H1 (cell line): ENCODE results near the gene LCN6. TPM values are rescaled to one million over a fixed set of nuclear protein-coding genes. Genes with fewer than 3 reads are reported as not detected.
"Not testable (repeated sequence)": the region's sequence is repeated elsewhere in the genome, so short reads cannot be mapped to it uniquely, and the experiment has no call there.

ENCODE experiments used
- CTCF ChIA-PET: fragments of 300-600 bp; sonication (Branson Sonifier 250); formaldehyde crosslinking; loops from one replicate; lab custom pipeline; 2021; ENCODE audit not compliant: partially characterized antibody; lab: Charles Lee
- POLR2A ChIA-PET: fragments of 300-600 bp; sonication (Branson Sonifier 250); formaldehyde crosslinking; loops from one replicate; lab custom pipeline; 2021; ENCODE audit warnings: inconsistent platforms; ENCODE audit not compliant: partially characterized antibody; lab: Charles Lee
- DNase-seq, 2 experiments: peaks; one replicate each; pipeline versions ENCODE4 v3.0.0 to v3.0.0-alpha.2; 2010 to 2022; ENCODE audit warnings: low spot score in 2 of 2, low read depth in 1 of 2, mixed read lengths in 1 of 2
- FAIRE-seq: peaks from 2 replicates; lab custom pipeline; 2011; peaks lifted over from hg19 to GRCh38; lab: Jason Lieb, UNC
- H2AFZ ChIP-seq: 2 replicates; pipeline ENCODE4 v1.8.1; 2012; ENCODE audit warnings: low read length, inconsistent platforms
- H2AK5ac ChIP-seq: 2 replicates; pipeline ENCODE4 v1.6.1; 2013; ENCODE audit warnings: low read depth, low read length
- H2BK120ac ChIP-seq: replicated peaks from 2 replicates; pipeline ENCODE3; 2013; ENCODE audit warnings: low read depth, low read length, inconsistent platforms
- H2BK12ac ChIP-seq: 2 replicates; pipeline ENCODE4 v1.6.1; 2013; ENCODE audit warnings: low read depth, low read length
- H2BK15ac ChIP-seq: 2 replicates; pipeline ENCODE4 v1.6.1; 2013; ENCODE audit warnings: low read length
- H2BK20ac ChIP-seq: 2 replicates; pipeline ENCODE4 v1.6.1; 2013; ENCODE audit warnings: low read length
- H2BK5ac ChIP-seq: 2 replicates; pipeline ENCODE4 v1.6.1; 2013; ENCODE audit warnings: low read depth, low read length
- H3K14ac ChIP-seq: 2 replicates; pipeline ENCODE4 v1.6.1; 2013; ENCODE audit warnings: inconsistent platforms; ENCODE audit not compliant: insufficient read length
- H3K18ac ChIP-seq: 2 replicates; pipeline ENCODE4 v1.6.1; 2013; ENCODE audit warnings: low read length; ENCODE audit errors: extremely low read depth
- H3K23ac ChIP-seq: 2 replicates; pipeline ENCODE4 v1.6.1; 2013; ENCODE audit warnings: inconsistent platforms; ENCODE audit not compliant: insufficient read length
- H3K23me2 ChIP-seq: 2 replicates; pipeline ENCODE4 v1.6.1; 2013; ENCODE audit warnings: low read depth, low read length
- H3K27ac ChIP-seq: 2 replicates; pipeline ENCODE4 v1.6.1; 2011; ENCODE audit warnings: low read depth, low read length, inconsistent platforms
- H3K27me3 ChIP-seq, 4 experiments: replicated peaks in 1 of 4; 1 replicate in 1 of 4; 2 replicates in 3 of 4; pipeline versions ENCODE4 v1.6.1 to v1.8.1; 2011 to 2013; ENCODE audit warnings: low read length in 3 of 4, mild to moderate bottlenecking in 3 of 4, inconsistent platforms in 2 of 4, mixed read lengths in 2 of 4, moderate library complexity in 1 of 4; ENCODE audit not compliant: control insufficient read depth in 3 of 4, insufficient read depth in 3 of 4; ENCODE audit errors: extremely low read depth in 1 of 4
- H3K36me3 ChIP-seq, 4 experiments: 2 replicates each; pipeline versions ENCODE4 v1.6.1 to v1.8.1; 2011 to 2013; ENCODE audit warnings: mild to moderate bottlenecking in 4 of 4, low read length in 3 of 4, moderate library complexity in 2 of 4, control low read depth in 1 of 4, inconsistent platforms in 1 of 4; ENCODE audit not compliant: insufficient read depth in 4 of 4, control insufficient read depth in 2 of 4
- H3K4ac ChIP-seq: replicated peaks from 2 replicates; pipeline ENCODE3; 2013; ENCODE audit warnings: low read length, low read depth, mixed read lengths, inconsistent platforms; ENCODE audit not compliant: insufficient read length
- H3K4me1 ChIP-seq, 4 experiments: replicated peaks in 1 of 4; 1 replicate in 1 of 4; 2 replicates in 3 of 4; pipeline versions ENCODE4 v1.6.1 to v1.8.1; 2011 to 2013; ENCODE audit warnings: low read length in 3 of 4, inconsistent platforms in 2 of 4, mixed read lengths in 1 of 4; ENCODE audit not compliant: insufficient read depth in 4 of 4, control insufficient read depth in 3 of 4
- H3K4me2 ChIP-seq, 2 experiments: 2 replicates each; pipeline versions ENCODE4 v1.6.1 to v1.8.1; 2011 to 2013; ENCODE audit warnings: low read depth in 2 of 2, low read length in 2 of 2, control low read depth in 1 of 2, inconsistent platforms in 1 of 2, mild to moderate bottlenecking in 1 of 2; ENCODE audit not compliant: insufficient read depth in 1 of 2
- H3K4me3 ChIP-seq, 4 experiments: fragments of 200-600, 300-600 bp in 1 of 4; sonication (generic), shearing (Covaris generic), sonication (Bioruptor Twin) in 1 of 4; 2 replicates each; pipeline versions ENCODE4 v1.5.1 to v1.8.1; 2011 to 2016; ENCODE audit warnings: low read length in 4 of 4, low read depth in 3 of 4, control low read depth in 2 of 4, inconsistent platforms in 2 of 4, mild to moderate bottlenecking in 2 of 4, mixed read lengths in 1 of 4, moderate library complexity in 1 of 4; ENCODE audit not compliant: insufficient read depth in 2 of 4; ENCODE audit errors: extremely low read depth in 1 of 4
- H3K56ac ChIP-seq: replicated peaks from 2 replicates; pipeline ENCODE3; 2013; ENCODE audit warnings: low read depth, mild to moderate bottlenecking, mixed read lengths, low read length, inconsistent platforms; ENCODE audit not compliant: insufficient read length
- H3K79me1 ChIP-seq: 2 replicates; pipeline ENCODE4 v1.6.1; 2013; ENCODE audit warnings: low read depth, low read length, control low read depth
- H3K79me2 ChIP-seq, 2 experiments: 2 replicates each; pipeline versions ENCODE4 v1.6.1 to v1.8.1; 2012 to 2013; ENCODE audit warnings: low read length in 2 of 2, mild to moderate bottlenecking in 2 of 2, inconsistent platforms in 1 of 2; ENCODE audit not compliant: insufficient read depth in 2 of 2, control insufficient read depth in 1 of 2
- H3K9ac ChIP-seq, 4 experiments: replicated peaks in 1 of 4; 1 replicate in 1 of 4; 2 replicates in 3 of 4; pipeline versions ENCODE4 v1.6.1 to v1.8.1; 2011 to 2013; ENCODE audit warnings: low read depth in 3 of 4, low read length in 3 of 4, control low read depth in 2 of 4, mild to moderate bottlenecking in 2 of 4, moderate library complexity in 2 of 4, inconsistent platforms in 1 of 4; ENCODE audit errors: extremely low read depth in 1 of 4
- H3K9me3 ChIP-seq, 2 experiments: 2 replicates each; pipeline versions ENCODE4 v1.6.1 to v1.8.1; 2012 to 2013; ENCODE audit warnings: mild to moderate bottlenecking in 2 of 2, moderate library complexity in 2 of 2, control low read depth in 1 of 2, inconsistent platforms in 1 of 2, low read depth in 1 of 2, low read length in 1 of 2, mixed read lengths in 1 of 2; ENCODE audit not compliant: insufficient read depth in 2 of 2
- H4K20me1 ChIP-seq, 2 experiments: replicated peaks in 1 of 2; 2 replicates each; pipeline versions ENCODE3 to v1.8.1; 2011 to 2013; ENCODE audit warnings: inconsistent platforms in 2 of 2, low read length in 2 of 2, mild to moderate bottlenecking in 1 of 2; ENCODE audit not compliant: insufficient read depth in 2 of 2, control insufficient read depth in 1 of 2
- H4K5ac ChIP-seq: 2 replicates; pipeline ENCODE4 v1.6.1; 2013; ENCODE audit warnings: low read length, low read depth, mixed read lengths, inconsistent platforms; ENCODE audit not compliant: insufficient read length
- H4K8ac ChIP-seq: 2 replicates; pipeline ENCODE4 v1.8.0; 2013; ENCODE audit warnings: mild to moderate bottlenecking, moderate library complexity, low read length, inconsistent platforms; ENCODE audit not compliant: insufficient read depth; ENCODE audit errors: extremely low read depth
- H4K91ac ChIP-seq: replicated peaks from 2 replicates; pipeline ENCODE3; 2013; ENCODE audit warnings: low read length, mixed read lengths, inconsistent platforms; ENCODE audit not compliant: insufficient read length
- WGBS, 2 experiments: shearing (Covaris generic) in 1 of 2; methylation state at CpG; one replicate each; pipeline versions ENCODE4 v1.1.6 to v1.1.7; 2013 to 2015; ENCODE audit warnings: low lambda C conversion rate in 2 of 2, mixed read lengths in 2 of 2, inconsistent platforms in 1 of 2, low coverage in 1 of 2, missing lambda C conversion rate in 1 of 2; ENCODE audit not compliant: insufficient replicate concordance in 2 of 2, insufficient coverage in 1 of 2, insufficient read length in 1 of 2; ENCODE audit errors: extremely low coverage in 1 of 2, missing lambda C conversion rate in 1 of 2; 5-methylcytosine and 5-hydroxymethylcytosine counted together
- polyA plus RNA-seq, 7 experiments: library from polyadenylated mRNA; depleted of rRNA in 3 of 7; stranded (reverse) in 5 of 7; unstranded in 2 of 7; fragments of >200 nt in 5 of 7; fragments of 200-250 nt in 2 of 7; gene quantifications; 1 replicate in 5 of 7; 2 replicates in 1 of 7; 4 replicates in 1 of 7; pipeline versions ENCODE4 v1.2.1 to v1.2.3, GENCODE V29; 2011 to 2013; ENCODE audit warnings: missing spikeins in 2 of 7, mixed read lengths in 2 of 7
- total RNA-seq: library from RNA; stranded (reverse); fragmentation: NEBNext Ultra II Directional; extraction: Animal tissue kit (Norgen Biotek cat#: 25700); gene quantifications from 2 replicates; pipeline ENCODE4 v1.2.1, GENCODE V29; 2021

The LCN6 gene
- total and polyA plus RNA-seq, 2 of the 8 experiments (the other 6 are each of a cell fraction or from before 2014, with no cell fraction given) = not detected

- H3K9ac ChIP-seq, H4K20me1 ChIP-seq, H3K23ac ChIP-seq, H2BK12ac ChIP-seq, H2BK15ac ChIP-seq, H3K4me2 ChIP-seq, H3K36me3 ChIP-seq, H3K79me1 ChIP-seq, H4K5ac ChIP-seq, H2BK120ac ChIP-seq, H3K79me2 ChIP-seq, H3K4me3 ChIP-seq, H3K27me3 ChIP-seq, H3K14ac ChIP-seq, H4K91ac ChIP-seq, H3K4me1 ChIP-seq, H3K27ac ChIP-seq, H2AFZ ChIP-seq, H3K56ac ChIP-seq, CTCF ChIA-PET, H4K8ac ChIP-seq, H3K4ac ChIP-seq, H3K23me2 ChIP-seq, H3K18ac ChIP-seq, H2AK5ac ChIP-seq, H3K9me3 ChIP-seq, H2BK20ac ChIP-seq, DNase-seq, FAIRE-seq, H2BK5ac ChIP-seq: not testable (repeated sequence)
- POLR2A ChIA-PET = interaction anchor here (1.0 kb wide), 1 partner anchor 22 kb away, joined by 4 read pairs; no protein-coding TSS in a partner anchor
- WGBS, 2 experiments = 94% methylated on average over 6 of the region's 8 CpGs; no CpG with 5 or more reads in 1 of the 2 experiments
Observed at GRCh38 chr9:136704741-136705140, 43.6 kb downstream of the LCN6 start.
